HEK293 (cell line): ENCODE measurements around the gene FAXC.
A peak's percentile ranks its signal among the peaks of the same experiment; 100 is the strongest.

ENCODE experiments used
- ATF2 ChIP-seq: fragments of 450-650 bp; formaldehyde crosslinking; IDR thresholded peaks from 2 replicates; pipeline ENCODE4 v1.5.1; 2016; ENCODE audit warnings: missing biosample characterization, missing genetic modification characterization, low read depth
- KLF16 ChIP-seq: fragments of 450-650 bp; formaldehyde crosslinking; IDR thresholded peaks from 2 replicates; pipeline ENCODE4 v1.5.1; 2017; ENCODE audit warnings: missing biosample characterization, missing genetic modification characterization
- KLF7 ChIP-seq: fragments of 450-650 bp; formaldehyde crosslinking; IDR thresholded peaks from 2 replicates; pipeline ENCODE4 v1.5.1; 2016; ENCODE audit warnings: missing biosample characterization, missing genetic modification characterization, borderline replicate concordance
- PRDM1 ChIP-seq: fragments of 450-650 bp; formaldehyde crosslinking; IDR thresholded peaks from 2 replicates; pipeline ENCODE4; 2016; ENCODE audit warnings: missing biosample characterization, missing genetic modification characterization
- PRDM10 ChIP-seq: fragments of 450-650 bp; formaldehyde crosslinking; IDR thresholded peaks from 2 replicates; pipeline ENCODE4 v1.5.1; 2016; ENCODE audit warnings: missing biosample characterization, missing genetic modification characterization
- REPIN1 ChIP-seq: fragments of 450-650 bp; formaldehyde crosslinking; IDR thresholded peaks from 2 replicates; pipeline ENCODE4 v1.5.1; 2017; ENCODE audit warnings: missing biosample characterization, missing genetic modification characterization, low read depth
- SCRT1 ChIP-seq: fragments of 450-650 bp; formaldehyde crosslinking; IDR thresholded peaks from 2 replicates; pipeline ENCODE4 v1.5.1; 2016; ENCODE audit warnings: missing biosample characterization, missing genetic modification characterization, borderline replicate concordance
- ZBTB26 ChIP-seq: fragments of 450-650 bp; formaldehyde crosslinking; optimal IDR thresholded peaks from 2 replicates; pipeline ENCODE3; 2016; ENCODE audit warnings: missing biosample characterization, mild to moderate bottlenecking, missing genetic modification characterization
- ZBTB8A ChIP-seq: fragments of 450-650 bp; formaldehyde crosslinking; IDR thresholded peaks from 2 replicates; pipeline ENCODE4 v1.5.1; 2016; ENCODE audit warnings: missing biosample characterization, missing genetic modification characterization
- ZFP3 ChIP-seq: fragments of 450-650 bp; formaldehyde crosslinking; IDR thresholded peaks from 2 replicates; pipeline ENCODE4 v1.5.1; 2016; ENCODE audit warnings: low read depth, missing biosample characterization, missing genetic modification characterization
- ZFP41 ChIP-seq: fragments of 450-650 bp; formaldehyde crosslinking; IDR thresholded peaks from 2 replicates; pipeline ENCODE4 v1.5.1; 2016; ENCODE audit warnings: missing biosample characterization, missing genetic modification characterization, borderline replicate concordance
- ZIC2 ChIP-seq: fragments of 450-650 bp; formaldehyde crosslinking; IDR thresholded peaks from 2 replicates; pipeline ENCODE4 v1.5.1; 2016; ENCODE audit warnings: missing biosample characterization, missing genetic modification characterization
- ZNF112 ChIP-seq: fragments of 450-650 bp; formaldehyde crosslinking; IDR thresholded peaks from 2 replicates; pipeline ENCODE4 v1.5.0; 2017; ENCODE audit warnings: missing biosample characterization, missing genetic modification characterization
- ZNF114 ChIP-seq: fragments of 450-650 bp; formaldehyde crosslinking; IDR thresholded peaks from 2 replicates; pipeline ENCODE4 v1.5.0; 2017; ENCODE audit warnings: missing biosample characterization, missing genetic modification characterization
- ZNF132 ChIP-seq: fragments of 450-650 bp; formaldehyde crosslinking; IDR thresholded peaks from 2 replicates; pipeline ENCODE4 v1.5.1; 2017; ENCODE audit warnings: missing biosample characterization, missing genetic modification characterization, borderline replicate concordance
- ZNF223 ChIP-seq: fragments of 450-650 bp; formaldehyde crosslinking; IDR thresholded peaks from 2 replicates; pipeline ENCODE4 v1.5.1; 2016; ENCODE audit warnings: missing biosample characterization, missing genetic modification characterization
- ZNF266 ChIP-seq: fragments of 450-650 bp; formaldehyde crosslinking; IDR thresholded peaks from 2 replicates; pipeline ENCODE4 v1.5.1; 2016; ENCODE audit warnings: missing biosample characterization, missing genetic modification characterization, low read depth
- ZNF404 ChIP-seq: fragments of 450-650 bp; formaldehyde crosslinking; IDR thresholded peaks from 2 replicates; pipeline ENCODE4 v1.5.1; 2017; ENCODE audit warnings: missing biosample characterization, missing genetic modification characterization
- ZNF560 ChIP-seq: fragments of 450-650 bp; formaldehyde crosslinking; IDR thresholded peaks from 2 replicates; pipeline ENCODE4 v1.5.1; 2017; ENCODE audit warnings: missing biosample characterization, missing genetic modification characterization, borderline replicate concordance
- ZNF561 ChIP-seq: fragments of 450-650 bp; IDR thresholded peaks from 2 replicates; pipeline ENCODE4 v1.5.1; 2018; ENCODE audit warnings: missing biosample characterization, missing genetic modification characterization, borderline replicate concordance
- ZNF610 ChIP-seq: fragments of 450-650 bp; formaldehyde crosslinking; IDR thresholded peaks from 2 replicates; pipeline ENCODE4 v1.5.1; 2016; ENCODE audit warnings: missing biosample characterization, missing genetic modification characterization, borderline replicate concordance
- ZNF629 ChIP-seq: fragments of 450-650 bp; formaldehyde crosslinking; IDR thresholded peaks from 2 replicates; pipeline ENCODE4 v1.5.1; 2017; ENCODE audit warnings: missing biosample characterization, missing genetic modification characterization
- ZNF658 ChIP-seq: fragments of 450-650 bp; formaldehyde crosslinking; IDR thresholded peaks from 2 replicates; pipeline ENCODE4; 2016; ENCODE audit warnings: missing biosample characterization, missing genetic modification characterization
- ZNF660 ChIP-seq: fragments of 450-650 bp; IDR thresholded peaks from 2 replicates; pipeline ENCODE4 v1.5.1; 2018; ENCODE audit warnings: missing biosample characterization, mild to moderate bottlenecking, missing genetic modification characterization
- ZNF664 ChIP-seq: fragments of 450-650 bp; formaldehyde crosslinking; IDR thresholded peaks from 2 replicates; pipeline ENCODE4 v1.5.1; 2016; ENCODE audit warnings: missing biosample characterization, missing genetic modification characterization
- ZNF692 ChIP-seq: fragments of 450-650 bp; formaldehyde crosslinking; IDR thresholded peaks from 2 replicates; pipeline ENCODE4 v1.5.1; 2016; ENCODE audit warnings: missing biosample characterization, missing genetic modification characterization
- ZNF701 ChIP-seq: fragments of 450-650 bp; formaldehyde crosslinking; IDR thresholded peaks from 2 replicates; pipeline ENCODE4 v1.5.1; 2016; ENCODE audit warnings: missing biosample characterization, missing genetic modification characterization
- ZNF747 ChIP-seq: fragments of 450-650 bp; formaldehyde crosslinking; IDR thresholded peaks from 2 replicates; pipeline ENCODE4 v1.5.1; 2016; ENCODE audit warnings: missing biosample characterization, missing genetic modification characterization
- ZNF791 ChIP-seq: fragments of 450-650 bp; formaldehyde crosslinking; IDR thresholded peaks from 2 replicates; pipeline ENCODE4 v1.5.1; 2016; ENCODE audit warnings: missing biosample characterization, missing genetic modification characterization

The FAXC gene

GRCh38 chr6:99349171-99350141 is at the start of gene FAXC (continued):
- TF ChIP-seq PRDM10 (tag by site-specific recombination): 0 out of 2 replicates have a peak, but pooled peaks have one; percentile 9
- no peak for TF ChIP-seq PRDM1
- TF ChIP-seq ZNF114 (tag by site-specific recombination): no peak
- peak; percentile 49; the same call in 1 of the 2 replicates for TF ChIP-seq KLF16 (tag by site-specific recombination)
- TF ChIP-seq ZNF747 (tag by site-specific recombination): no peak
- no peak for TF ChIP-seq ZNF266 (tag by site-specific recombination)
- TF ChIP-seq ZNF112: no peak
- TF ChIP-seq ZNF791: no peak
- peak; percentile 82 for TF ChIP-seq ZBTB26 (tag by site-specific recombination)
- no peak for TF ChIP-seq ZNF610 (tag by site-specific recombination)
- TF ChIP-seq ZNF223: no peak
- no peak for TF ChIP-seq SCRT1 (tag by site-specific recombination)
- no peak for TF ChIP-seq KLF7
- TF ChIP-seq ZNF658 (tag by site-specific recombination): no peak
- no peak for TF ChIP-seq ZFP41 (tag by site-specific recombination)
- peak; percentile 85; the same call in 1 of the 2 replicates for TF ChIP-seq ZNF660
- peak; percentile 82 for TF ChIP-seq ZNF692 (tag by site-specific recombination)
- TF ChIP-seq ZNF664: no peak
- no peak for TF ChIP-seq ATF2 (tag by site-specific recombination)
- no peak for TF ChIP-seq ZNF701 (tag by site-specific recombination)
- TF ChIP-seq ZFP3 (tag by site-specific recombination): no peak
- TF ChIP-seq ZBTB8A (tag by site-specific recombination): peak; percentile 95
- no peak for TF ChIP-seq REPIN1 (tag by site-specific recombination)
- peak; percentile 83; the same call in 1 of the 2 replicates for TF ChIP-seq ZNF561 (tag by site-specific recombination)
- TF ChIP-seq ZNF132 (tag by site-specific recombination): no peak
- no peak for TF ChIP-seq ZIC2 (tag by site-specific recombination)
- TF ChIP-seq ZNF629 (tag by site-specific recombination): no peak
- no peak for TF ChIP-seq ZNF404
- no peak for TF ChIP-seq ZNF560 (tag by site-specific recombination)
